H1 (cell line): ENCODE data around the gene ZNF532.

Source experiments
- CTCF ChIP-seq, 3 experiments: IDR thresholded peaks; 1 replicate in 2 of 3; 2 replicates in 1 of 3; pipeline versions ENCODE4 v1.5.1 to v1.6.1; 2011; ENCODE audit warnings: low read length in 3 of 3, mild to moderate bottlenecking in 3 of 3, inconsistent platforms in 2 of 3, low read depth in 1 of 3, moderate library complexity in 1 of 3; ENCODE audit not compliant: insufficient read depth in 1 of 3; ENCODE audit errors: control extremely low read depth in 1 of 3
- FOSL1 ChIP-seq: IDR thresholded peaks from 2 replicates; pipeline ENCODE4 v1.6.1; 2011; ENCODE audit warnings: mild to moderate bottlenecking, low read depth, low read length, moderate library complexity; ENCODE audit not compliant: insufficient read depth
- JUN ChIP-seq: IDR thresholded peaks from 2 replicates; pipeline ENCODE4 v1.6.1; 2011; ENCODE audit warnings: low read depth, mild to moderate bottlenecking, improper control_type of control experiment, low read length
- MAX ChIP-seq: IDR thresholded peaks from 2 replicates; pipeline ENCODE4 v1.6.1; 2012; ENCODE audit warnings: inconsistent platforms
- POLR2A ChIP-seq, 2 experiments: IDR thresholded peaks; 1 replicate in 1 of 2; 2 replicates in 1 of 2; pipeline ENCODE4 v1.6.1; 2011; ENCODE audit warnings: low read depth in 2 of 2, low read length in 2 of 2, mild to moderate bottlenecking in 2 of 2; ENCODE audit errors: control extremely low read depth in 1 of 2
- POLR2AphosphoS5 ChIP-seq: IDR thresholded peaks from 2 replicates; pipeline ENCODE4 v1.6.1; 2011; ENCODE audit warnings: low read depth, low read length
- SIN3A ChIP-seq, 2 experiments: IDR thresholded peaks in 1 of 2; conservative IDR thresholded peaks in 1 of 2; 2 replicates each; pipeline ENCODE4 v1.6.1; 2011 to 2012; ENCODE audit warnings: low read length in 2 of 2, improper control_type of control experiment in 1 of 2, low read depth in 1 of 2, mild to moderate bottlenecking in 1 of 2

DNA sequence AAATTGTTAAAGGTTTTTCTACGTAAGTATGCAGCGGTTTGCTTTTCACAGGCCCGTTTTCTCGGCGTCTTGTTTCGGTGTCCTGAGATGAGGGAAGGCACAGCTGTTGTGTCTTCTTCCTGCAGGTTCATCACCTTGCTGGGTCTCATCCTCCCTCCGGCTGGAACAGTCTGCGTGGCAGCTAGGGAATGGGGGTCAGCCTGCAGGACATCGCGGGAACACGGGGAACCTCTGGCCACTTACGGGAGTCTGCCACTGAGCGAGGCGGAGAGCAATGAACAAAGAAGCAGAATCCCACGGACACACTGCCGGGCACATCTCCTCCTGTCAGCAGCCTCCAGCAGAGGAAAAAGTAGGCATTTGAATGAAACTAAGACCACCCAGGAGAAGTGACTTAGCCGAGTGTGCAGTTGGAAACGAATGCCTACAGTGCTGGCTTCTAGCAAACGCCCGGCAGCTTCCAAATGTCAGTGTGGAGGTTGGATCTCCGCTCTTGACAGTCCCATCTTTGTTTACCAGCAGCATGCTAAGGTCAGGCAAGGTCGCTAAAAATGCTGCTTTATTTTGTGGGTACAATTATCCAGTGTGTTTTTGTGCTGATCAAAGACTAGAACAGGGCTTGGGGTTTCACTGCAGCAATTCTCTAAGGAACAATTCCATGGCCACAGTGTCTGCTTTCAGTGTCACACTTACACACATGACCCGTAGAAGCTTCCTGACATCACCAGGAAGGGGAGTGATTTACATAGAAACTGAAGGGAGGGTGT lies 165.2 kb downstream of the ZNF532 start:
- TF ChIP-seq CTCF (IDR thresholded peaks at IDR 0.05; ENCODE audit: control extremely low read depth in 1 of 3, insufficient read depth in 1 of 3, low read depth in 1 of 3, low read length in 3 of 3), result no peak
- TF ChIP-seq JUN, result no peak
- no peak for TF ChIP-seq POLR2AphosphoS5
- no peak for TF ChIP-seq SIN3A (conservative IDR thresholded peaks at IDR 0.05 in 1 of 2, IDR thresholded peaks at IDR 0.05 in 1 of 2; ENCODE audit: low read depth in 1 of 2, low read length in 2 of 2)
- no peak for TF ChIP-seq FOSL1
- TF ChIP-seq POLR2A (IDR thresholded peaks at IDR 0.05; ENCODE audit: control extremely low read depth in 1 of 2, low read depth in 2 of 2, low read length in 2 of 2), result no peak
- no peak for TF ChIP-seq MAX
